GM19467 (cell line): ENCODE data around the gene COX7B2.

ENCODE experiments used
- ATAC-seq: cut with Tn5 transposase; IDR thresholded peaks from one replicate; pipeline ENCODE4 v1.9.1; 2021; ENCODE audit warnings: mild to moderate bottlenecking, moderate library complexity; ENCODE audit not compliant: unreplicated experiment

COX7B2 gene, protein sequence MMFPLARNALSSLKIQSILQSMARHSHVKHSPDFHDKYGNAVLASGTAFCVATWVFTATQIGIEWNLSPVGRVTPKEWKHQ

DNA sequence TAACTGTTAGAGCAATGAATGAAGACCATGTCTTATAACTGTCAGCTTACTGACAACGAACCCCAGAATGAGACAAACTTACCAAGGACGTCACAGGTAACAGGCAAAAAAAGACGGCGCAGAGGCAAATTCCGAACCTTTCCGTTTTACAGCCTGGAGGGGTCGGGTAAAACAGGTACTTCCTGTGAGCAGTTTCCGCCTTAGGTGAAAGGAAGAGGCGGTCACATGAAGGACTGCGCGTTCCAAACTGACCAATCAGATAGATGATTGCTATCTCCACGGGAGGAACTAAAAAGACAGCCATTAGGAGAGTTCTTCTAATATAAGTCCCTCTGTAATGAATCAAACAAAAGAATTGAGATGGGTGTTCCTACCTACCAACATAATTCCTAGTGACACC lies at the start of gene COX7B2:
Gene COX7B2 (minus strand): TSS at position 168 of the 400 bp plus-strand sequence. CDS start 174,053 bp downstream, outside the sequence.
- no peak for ATAC-seq

DNA sequence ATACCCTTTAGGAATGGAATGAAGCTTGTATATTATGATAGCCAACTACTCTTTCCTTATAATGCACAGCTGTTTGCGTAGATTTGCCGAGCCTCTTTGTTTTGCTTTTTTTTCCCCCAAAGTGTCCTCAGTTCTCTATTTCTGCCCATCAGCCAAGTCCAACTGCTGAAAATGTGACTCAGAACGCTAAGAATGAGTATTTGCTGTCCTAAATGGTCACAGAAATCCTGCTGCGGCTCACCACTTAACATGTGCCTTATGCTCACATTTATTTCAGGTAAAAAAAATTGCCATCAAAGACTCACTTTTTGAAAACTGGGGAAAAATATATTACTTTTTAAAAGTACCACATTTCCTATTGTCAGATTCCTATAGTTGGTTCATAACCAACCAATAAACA lies 47.4 kb upstream of the COX7B2 start:
- no peak for ATAC-seq

DNA sequence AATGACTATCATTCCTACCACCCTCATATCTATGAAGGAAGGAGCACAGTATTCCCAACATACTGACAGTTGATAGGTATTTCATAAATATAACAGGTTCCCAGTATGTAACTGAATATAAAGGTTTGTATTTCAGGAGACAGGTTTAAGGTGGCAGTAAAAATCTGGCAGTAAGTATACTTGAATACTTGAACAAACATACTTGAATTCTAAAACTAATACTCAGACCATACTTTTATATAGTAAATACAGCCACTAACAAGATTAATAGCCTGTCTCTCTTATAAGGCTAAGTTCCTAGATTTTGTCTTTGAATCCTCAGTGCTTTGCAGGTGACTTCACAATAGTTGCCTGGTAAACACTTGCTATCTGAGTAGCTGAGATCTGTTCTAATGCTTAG lies 46.6 kb upstream of the COX7B2 start:
- no peak for ATAC-seq

DNA sequence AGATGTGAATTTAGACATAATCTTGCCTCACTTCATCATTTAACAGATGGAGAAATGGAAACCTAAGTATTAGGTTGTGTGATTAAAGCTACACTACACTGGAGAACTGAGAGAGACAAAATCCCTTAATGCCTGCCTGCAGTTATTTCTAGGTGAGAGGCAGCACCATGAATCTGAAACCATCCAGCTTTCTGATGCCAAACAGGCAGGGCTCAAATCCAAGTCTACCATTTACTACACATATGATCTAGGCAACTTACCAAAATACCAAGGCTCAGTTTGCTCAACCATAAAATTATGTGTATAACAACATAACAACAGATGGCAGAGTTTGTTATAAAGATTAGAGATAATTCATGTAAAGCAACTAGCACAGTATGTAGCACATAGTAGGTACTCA lies 45.6 kb upstream of the COX7B2 start:
- no peak for ATAC-seq

DNA sequence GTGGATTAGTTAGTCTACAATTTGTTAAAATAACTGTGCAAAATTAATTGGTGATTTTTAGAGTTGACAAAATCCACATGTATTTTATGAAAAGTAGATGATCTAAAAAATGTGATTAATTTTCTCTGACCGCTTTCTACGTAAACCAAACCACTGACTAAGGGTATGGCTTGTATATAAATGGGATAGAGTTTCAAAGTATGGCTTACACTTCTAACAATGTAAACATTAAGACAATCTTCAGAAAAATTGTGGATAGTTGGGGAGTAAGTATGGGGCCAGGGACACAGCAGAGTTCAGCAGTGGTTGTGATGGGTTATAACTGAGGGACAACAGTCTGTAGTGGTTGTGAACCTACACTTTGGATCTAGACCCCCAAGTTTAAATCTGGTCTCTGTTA lies 44.5 kb upstream of the COX7B2 start:
- ATAC-seq, result no peak

DNA sequence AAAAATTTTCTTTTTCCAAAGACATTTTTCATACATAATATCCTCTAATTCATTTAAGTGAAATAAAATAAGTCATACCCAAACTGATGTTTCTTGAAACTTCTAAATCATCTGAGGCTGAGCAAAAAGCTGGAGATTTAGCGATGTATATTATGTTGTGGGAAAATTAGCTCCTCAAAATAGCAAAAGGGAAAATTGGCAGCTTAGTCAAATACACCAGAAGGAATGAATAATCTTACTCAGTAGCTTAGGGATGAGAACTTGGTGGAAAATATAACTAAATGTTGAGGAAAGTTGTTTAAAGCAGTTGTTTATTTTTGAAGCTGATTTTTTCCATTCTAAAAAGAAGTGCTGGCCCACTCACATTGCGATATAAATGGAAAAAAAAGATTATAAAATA lies 43.4 kb upstream of the COX7B2 start:
- no peak for ATAC-seq

DNA sequence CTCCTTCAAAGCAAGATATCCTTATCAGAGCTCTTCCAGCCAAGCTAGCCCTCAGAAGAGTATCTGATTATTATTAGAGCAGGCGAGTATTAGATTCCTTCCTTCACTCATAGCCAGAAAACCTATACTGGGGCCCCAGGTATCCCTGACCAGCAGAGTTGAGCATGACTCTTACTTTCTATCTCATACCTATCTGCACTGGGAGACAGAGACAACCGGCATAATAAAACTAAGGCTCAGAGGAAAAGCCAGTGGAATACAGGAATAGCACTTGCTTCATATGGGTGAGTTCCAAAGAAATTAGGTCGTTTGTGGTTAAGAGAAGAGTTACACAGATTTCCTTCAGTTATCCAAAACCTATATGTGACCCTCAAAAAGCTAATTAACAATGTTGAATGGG lies 41.8 kb upstream of the COX7B2 start:
- no peak for ATAC-seq

DNA sequence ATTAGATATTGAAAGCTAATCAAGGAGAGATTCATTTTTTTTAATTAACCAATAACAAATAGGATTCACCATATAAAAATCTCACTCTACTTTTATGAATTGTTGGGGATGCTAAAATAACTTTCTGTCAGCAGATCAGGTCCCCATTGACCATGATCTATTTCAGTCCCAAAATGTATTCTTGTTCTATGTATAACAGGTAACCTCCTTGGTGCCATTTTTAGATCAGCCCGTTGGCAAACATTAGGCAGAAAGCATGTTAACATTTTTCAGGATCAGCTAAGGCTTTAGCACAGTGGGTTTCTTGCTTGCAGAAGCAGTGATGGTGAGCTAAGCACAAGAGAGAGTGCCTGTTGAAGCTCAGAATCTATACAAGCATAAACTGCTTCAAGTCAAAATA lies 40.8 kb upstream of the COX7B2 start:
- no peak for ATAC-seq

DNA sequence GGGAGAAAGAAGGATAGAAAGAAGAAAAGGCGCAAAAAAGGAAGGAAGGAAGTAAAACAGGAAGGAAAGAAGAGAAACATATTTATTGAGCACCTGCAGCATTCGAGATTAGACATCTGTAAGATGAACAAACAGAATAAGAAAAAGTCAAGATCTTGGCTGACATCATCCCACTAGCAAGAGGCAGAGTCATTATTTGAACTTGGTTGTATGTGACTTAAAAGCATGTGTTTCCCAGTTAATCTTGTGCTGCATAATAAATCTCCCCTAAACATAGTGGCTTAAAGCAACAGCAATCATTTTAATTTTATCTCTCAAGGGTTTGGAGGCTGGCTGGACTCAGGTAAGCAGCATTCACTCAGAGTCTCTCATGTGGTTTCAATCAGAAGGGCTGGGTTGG lies 38.5 kb upstream of the COX7B2 start:
- no peak for ATAC-seq

DNA sequence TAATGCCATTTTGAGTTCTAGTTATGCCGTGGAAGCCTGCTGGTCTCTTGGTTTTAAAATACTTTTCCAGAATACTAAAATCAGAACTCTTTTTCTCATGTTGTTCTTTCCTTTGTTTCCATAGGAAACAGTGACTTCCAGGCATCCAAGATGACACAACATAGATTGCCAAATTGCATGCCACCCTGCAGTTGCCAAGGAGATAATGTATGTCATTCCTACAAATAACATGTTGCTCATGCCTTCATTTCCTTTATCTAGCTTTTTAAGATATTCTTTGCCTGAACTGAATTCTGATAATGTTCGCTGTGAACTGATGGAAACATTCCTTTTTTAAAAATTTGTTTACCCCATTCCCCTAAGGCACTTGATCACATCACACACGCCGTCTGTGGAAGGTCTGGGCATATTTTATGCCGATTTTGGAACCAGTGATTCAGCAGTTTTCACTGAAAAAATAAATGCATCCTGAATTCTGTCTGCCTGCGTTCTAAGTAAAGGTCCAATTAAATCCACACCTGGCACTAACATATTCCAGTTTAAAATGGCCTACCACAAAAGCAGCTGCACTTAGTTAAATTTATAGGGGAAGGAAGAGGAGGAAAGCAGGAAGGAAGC lies 38.0 kb upstream of the COX7B2 start:
- ATAC-seq, result no peak

DNA sequence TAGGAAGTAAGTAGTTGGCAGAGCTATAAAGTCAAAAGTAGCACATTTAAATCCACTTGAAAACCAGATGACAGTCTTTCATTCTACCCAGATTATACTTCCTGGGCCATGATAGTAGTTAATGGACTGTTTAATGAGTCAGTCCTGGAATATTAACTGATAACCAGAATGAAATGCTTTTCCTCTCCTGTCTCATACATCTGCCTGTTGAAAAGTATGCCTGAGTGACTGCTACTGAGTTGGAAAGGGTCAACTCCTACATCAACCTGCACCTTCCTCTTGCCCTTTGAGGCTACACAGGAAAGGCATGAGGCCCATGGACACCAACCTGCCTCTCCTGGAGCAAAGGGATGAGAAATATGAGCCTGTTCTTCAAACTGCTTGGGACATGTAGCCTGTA lies 36.0 kb upstream of the COX7B2 start:
- no peak for ATAC-seq

DNA sequence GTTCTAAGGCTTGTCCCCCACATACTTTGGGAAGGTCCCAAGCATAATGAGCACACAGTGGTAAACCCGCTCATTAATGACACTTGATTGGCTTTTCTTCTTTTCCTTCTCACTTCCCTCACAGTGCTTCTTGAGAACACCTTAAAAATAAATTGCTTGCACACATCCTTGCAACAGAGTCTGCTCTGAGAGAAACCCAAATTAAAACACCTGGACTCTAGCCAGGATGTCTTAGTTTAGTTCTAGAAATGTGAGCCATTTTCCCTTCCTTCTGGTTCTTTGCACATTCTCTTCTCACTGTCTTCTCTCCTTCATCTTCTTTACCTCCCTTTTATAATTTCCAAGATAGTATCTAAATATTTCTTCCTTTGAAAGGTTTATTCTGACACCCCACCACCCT lies 35.3 kb upstream of the COX7B2 start:
- no peak for ATAC-seq

DNA sequence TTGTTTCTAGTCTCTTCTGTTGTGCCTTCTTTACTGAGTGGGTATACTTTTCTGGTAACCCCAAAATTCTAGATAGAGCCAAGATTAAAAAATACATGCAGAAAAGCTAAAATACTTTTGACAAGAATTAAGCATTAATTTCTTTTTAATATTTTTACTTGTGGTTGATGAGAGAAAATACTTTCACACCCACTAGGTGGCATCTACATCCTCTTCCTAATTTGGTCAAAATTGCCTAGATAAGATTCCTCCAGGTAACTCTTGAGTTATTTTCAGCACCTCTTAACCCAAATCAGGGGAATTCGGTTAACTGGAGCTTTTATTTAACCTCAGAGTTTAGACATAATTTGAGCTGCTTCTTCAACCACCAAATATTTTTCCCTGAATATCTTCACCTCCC lies 28.4 kb upstream of the COX7B2 start:
- ATAC-seq, result no peak

DNA sequence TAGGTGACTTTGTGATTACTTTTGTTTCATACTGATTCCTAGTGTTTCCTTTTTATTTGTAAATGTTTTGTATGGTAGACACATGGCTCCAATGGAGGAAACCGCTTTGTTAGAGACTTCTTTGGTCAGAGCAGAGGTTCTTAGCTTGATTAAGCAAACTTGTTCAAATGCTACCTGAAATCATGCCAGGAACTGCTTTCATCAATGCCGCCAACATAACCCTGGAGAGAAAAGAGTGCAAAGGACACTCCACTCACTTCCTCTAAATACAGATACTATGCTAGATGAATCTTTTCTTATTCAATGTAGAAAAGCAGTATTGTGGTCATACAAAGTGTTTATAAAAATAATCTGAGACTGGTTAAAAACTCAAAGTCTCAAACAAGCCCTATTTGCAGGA lies 25.7 kb upstream of the COX7B2 start:
- ATAC-seq, result no peak

DNA sequence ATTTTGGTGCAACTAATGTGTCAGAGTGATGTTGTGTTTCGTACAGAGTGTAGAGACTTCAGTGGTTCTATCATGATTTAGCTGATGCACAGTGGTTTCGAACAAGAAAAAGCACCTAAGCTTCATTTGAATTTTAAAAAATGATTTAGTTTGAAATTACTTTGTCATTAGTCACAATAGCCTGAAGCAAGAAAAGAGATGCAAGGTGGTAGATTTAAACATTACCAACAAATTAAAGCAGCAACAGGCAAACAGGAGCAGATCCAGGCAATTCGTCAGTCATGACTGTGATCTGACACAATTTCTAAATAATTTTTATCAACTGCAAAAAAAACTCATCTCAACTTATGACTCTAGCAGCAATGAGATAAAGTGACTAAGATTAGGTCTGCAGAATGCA lies 24.6 kb upstream of the COX7B2 start:
- ATAC-seq, result no peak

DNA sequence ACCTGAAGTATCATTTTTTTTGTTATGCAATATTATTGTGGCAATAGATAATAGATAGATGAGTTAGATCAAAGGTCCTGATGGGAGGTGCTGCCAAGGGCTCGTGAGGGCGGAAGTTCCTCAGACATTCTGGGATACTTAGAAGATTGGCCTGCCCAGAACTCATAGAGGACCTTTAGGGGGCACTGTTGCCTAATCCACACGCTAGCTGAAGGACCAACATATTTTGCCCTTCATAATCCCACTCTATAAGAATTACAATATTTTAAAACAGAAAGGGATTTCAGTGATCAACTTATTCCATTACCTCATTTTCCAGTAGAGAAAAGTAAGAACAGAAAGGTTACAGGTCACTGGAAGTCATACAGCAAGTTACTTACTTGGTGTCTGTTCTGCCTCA lies 22.9 kb upstream of the COX7B2 start:
- ATAC-seq, result peak; percentile 78

DNA sequence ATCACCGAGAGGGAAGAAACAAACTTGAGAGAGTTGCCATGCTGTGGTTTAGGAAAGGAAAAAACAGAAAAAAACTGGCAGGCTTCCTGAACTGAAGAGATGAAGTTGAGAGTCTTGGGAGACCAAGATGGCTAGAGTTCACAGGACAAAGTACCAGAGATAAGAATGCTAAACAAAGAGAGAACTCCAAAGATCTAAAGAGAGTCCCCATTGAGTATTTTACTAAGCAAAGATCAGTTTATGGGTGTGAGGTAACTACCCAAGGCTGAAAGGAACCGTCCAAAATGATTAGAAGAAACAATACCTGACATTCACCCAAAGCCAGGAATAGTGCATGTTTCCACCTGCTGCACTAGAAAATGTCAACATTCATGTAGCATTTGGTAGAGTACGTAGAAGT lies 21.8 kb upstream of the COX7B2 start:
- no peak for ATAC-seq

DNA sequence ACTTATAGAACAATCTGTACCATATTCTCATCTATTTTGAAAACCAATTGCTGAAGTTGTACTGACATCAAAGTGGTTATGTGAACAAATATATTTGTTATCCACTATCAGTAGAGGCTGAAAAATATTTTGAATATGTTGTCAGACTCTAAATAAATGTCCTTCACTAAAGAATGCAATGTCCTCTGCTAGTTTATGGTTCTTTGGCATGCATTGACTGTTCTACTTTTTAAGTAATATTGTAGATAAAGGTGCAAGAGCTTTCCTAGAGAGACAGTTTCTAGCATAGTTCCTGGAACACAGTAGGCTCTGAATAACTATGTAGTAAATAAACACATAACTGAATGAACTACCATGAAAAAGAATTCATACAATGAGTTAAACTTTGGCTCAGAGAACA lies 18.2 kb upstream of the COX7B2 start:
- no peak for ATAC-seq

DNA sequence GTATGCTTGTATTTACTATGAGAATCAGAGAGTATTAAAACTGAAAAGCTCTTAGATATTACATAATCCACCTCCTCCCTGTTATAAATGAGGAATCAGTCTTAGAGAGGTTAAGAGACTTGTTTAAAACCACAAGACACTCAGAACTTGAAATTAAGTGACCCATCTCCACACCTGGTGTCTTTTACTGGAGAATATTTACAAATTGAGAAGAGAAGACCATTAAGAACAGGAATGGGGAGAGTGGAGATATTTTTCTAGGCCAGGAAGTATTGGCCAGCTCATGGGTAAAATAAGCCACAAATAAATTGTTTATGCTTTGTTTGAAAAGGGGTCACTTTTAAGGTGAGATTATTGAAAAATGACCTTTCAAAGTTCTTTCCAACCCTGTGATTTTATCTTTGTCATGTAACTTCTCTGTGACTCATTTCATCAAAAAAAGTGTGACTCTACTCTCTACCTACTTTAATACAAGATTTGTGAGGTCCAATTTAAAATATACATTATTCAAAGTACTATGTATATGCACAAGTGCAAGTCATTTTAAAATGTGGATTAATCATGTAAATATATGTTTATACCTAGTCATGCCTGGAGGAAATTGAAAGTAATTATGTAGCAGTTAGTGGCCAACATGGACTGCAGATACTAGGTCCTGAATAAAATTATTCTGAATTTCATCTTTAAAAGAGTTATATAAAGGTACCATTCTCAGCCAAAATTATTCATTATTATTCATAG lies 15.9 kb upstream of the COX7B2 start:
- no peak for ATAC-seq

DNA sequence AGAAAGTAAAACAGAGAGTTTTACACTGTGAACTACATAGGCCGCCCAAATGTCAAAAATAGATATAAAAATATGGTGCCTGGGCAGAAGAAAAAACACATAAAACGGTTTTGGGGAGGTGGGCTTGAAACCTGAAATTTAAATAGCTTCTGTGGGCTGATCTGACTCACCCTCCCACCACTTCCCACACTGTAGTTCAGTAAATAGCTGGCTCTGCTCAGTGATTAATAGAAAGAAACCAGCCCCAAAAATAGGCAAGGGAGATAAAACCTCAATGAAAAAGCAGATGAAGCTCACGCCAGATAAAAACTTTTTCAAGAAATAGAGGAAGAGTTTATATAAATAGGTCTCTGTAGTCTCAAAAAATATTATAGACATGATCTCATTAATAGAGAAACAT lies 13.2 kb upstream of the COX7B2 start:
- no peak for ATAC-seq

DNA sequence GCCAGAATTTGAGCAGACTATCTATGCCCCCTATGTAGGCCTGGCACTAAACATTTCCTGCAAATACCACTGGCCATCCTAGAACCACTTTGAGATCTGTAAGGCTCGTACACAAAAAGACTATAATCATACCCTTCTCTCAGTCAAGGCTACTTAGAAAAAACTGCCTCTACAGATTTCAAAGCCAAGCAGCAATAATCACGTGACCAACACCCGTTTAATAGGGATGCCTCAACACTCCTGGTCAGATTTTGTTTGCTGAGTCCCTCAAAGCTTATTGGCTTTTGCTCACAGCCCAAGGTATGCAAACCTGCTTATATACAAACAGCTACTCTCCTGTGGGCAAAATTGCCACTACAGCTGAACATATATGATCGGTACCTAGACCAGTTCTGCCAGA lies 897 bp downstream of the COX7B2 start:
- no peak for ATAC-seq

DNA sequence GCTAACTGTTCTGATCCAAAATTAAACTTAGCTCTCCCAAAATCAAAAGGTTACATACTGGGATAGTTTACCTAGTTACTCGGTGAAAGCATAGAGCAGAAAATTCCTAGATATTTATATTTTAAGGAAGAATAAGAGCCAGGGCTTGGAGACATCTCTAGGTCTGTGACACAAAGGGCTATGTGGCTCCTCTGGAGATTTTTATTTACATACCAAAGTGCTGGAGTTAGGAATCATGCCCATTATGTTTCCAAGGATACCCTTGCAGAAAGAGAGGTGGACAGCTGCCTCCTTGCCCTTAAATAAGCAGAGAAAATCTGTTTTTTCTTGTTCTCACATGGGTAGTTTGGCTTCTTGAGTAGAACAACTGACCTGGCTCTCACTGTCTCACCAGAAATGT lies 9.0 kb downstream of the COX7B2 start:
- no peak for ATAC-seq

DNA sequence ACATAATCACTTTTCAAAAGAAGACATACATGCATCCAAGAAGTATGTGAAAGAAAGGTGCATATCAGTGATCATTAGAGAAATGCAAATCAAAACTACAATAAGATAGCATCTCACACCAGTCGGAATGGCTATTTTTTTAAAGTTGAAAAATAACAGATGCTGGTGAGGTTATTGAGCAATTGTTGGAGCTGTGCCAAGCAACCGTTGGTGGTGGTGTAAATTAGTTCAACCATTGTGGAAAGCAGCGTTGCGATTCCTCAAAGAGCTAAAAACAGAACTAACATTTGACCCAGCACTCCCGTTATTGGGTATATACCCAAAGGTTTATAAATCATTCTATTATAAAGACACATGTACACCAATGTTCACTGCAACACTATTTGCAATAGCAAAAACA lies 14.2 kb downstream of the COX7B2 start:
- ATAC-seq, result no peak
